SH-SY5Y (cell line): ENCODE results near the gene PDE4B.

Experiments
- GATA2 ChIP-seq: IDR thresholded peaks from 2 replicates; pipeline ENCODE4 v1.6.1; 2011; ENCODE audit warnings: mild to moderate bottlenecking, low read depth, low read length
- GATA3 ChIP-seq: IDR thresholded peaks from 2 replicates; pipeline ENCODE4 v1.6.1; 2011; ENCODE audit warnings: low read depth, mild to moderate bottlenecking, low read length, moderate library complexity

GRCh38 chr1:65959896-65960567 is 167.3 kb downstream of the PDE4B start:
- TF ChIP-seq GATA2 (no peak), GATA3 (no peak)
